ENCODE results near the gene NUDT1.

Gene NUDT1

DNA sequence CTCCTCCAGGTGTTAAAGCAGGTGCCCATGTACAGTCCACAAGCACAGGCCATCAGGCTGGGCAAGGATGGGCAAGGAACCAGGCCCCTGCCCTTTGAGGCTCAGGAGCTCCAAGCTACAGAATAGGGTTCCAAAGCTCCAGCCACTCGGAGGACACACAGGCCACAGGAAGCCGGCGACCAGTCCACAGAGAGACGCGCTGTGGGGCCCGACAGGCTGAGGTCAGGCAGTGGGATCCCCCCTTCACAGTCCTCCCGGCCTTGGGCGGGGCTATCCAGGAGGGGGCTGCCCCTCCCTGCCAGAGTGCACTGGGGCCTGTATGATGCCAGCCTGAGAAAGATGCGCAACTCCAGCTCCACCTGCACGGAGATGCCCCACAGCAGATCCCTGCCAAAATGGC is 43.3 kb upstream of the NUDT1 start:
- Histone ChIP-seq H3K27me3 (ENCODE audit: insufficient read depth, low read depth) (no peaks in the 10 kb centered on the region), H3K27ac (no peak overlapping the region), H2AFZ (ENCODE audit: low read depth) (no peak overlapping the region), H3K79me2 (ENCODE audit: insufficient read depth, low read depth) (no peaks in the 10 kb centered on the region), H3K4me2 (no peak overlapping the region), H3K4me3 (IDR thresholded peaks at IDR 0.05; ENCODE audit: insufficient read depth, low read depth, low read length) (no peak overlapping the region), H3K9ac (no peak overlapping the region), H4K20me1 (ENCODE audit: insufficient read depth) (no peaks in the 10 kb centered on the region), H3K4me1 (ENCODE audit: low read depth, poor library complexity, severe bottlenecking) (no peaks in the 10 kb centered on the region), H3K36me3 (ENCODE audit: insufficient read depth) (peaks cover 3% of the 10 kb centered on the region; the same call in 1 of the 2 replicates)
- TF ChIP-seq, protein P1, sequence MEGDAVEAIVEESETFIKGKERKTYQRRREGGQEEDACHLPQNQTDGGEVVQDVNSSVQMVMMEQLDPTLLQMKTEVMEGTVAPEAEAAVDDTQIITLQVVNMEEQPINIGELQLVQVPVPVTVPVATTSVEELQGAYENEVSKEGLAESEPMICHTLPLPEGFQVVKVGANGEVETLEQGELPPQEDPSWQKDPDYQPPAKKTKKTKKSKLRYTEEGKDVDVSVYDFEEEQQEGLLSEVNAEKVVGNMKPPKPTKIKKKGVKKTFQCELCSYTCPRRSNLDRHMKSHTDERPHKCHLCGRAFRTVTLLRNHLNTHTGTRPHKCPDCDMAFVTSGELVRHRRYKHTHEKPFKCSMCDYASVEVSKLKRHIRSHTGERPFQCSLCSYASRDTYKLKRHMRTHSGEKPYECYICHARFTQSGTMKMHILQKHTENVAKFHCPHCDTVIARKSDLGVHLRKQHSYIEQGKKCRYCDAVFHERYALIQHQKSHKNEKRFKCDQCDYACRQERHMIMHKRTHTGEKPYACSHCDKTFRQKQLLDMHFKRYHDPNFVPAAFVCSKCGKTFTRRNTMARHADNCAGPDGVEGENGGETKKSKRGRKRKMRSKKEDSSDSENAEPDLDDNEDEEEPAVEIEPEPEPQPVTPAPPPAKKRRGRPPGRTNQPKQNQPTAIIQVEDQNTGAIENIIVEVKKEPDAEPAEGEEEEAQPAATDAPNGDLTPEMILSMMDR (conservative IDR thresholded peaks at IDR 0.05; ENCODE audit: low read depth, low read length), result no peak

DNA sequence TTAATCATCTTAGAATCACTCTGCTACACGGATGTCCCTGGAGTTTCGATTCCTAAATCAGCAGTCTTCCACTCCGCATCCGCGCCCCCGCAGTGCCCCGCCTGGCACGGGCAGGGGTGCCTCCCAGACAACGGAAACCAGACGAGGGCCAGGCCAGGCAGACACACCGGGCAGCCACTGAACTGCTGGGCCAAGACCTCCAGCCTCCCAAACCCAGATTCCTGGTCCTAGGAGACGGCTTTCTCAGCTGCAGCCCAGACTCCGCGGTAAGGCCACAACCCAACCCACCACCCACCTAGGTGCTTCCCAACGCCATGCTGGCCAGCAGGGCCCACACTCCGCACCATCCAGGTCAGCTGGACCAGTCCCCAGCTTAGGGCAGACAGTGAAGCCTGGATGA is 42.5 kb upstream of the NUDT1 start:
- peaks cover 3% of the 10 kb centered on the region; the same call in 1 of the 2 replicates for H3K36me3 ChIP-seq (ENCODE audit: insufficient read depth)
- TF ChIP-seq, protein P1 (conservative IDR thresholded peaks at IDR 0.05; ENCODE audit: low read depth, low read length), result no peak
- no peaks in the 10 kb centered on the region for H3K4me1 ChIP-seq (ENCODE audit: low read depth, poor library complexity, severe bottlenecking)

DNA sequence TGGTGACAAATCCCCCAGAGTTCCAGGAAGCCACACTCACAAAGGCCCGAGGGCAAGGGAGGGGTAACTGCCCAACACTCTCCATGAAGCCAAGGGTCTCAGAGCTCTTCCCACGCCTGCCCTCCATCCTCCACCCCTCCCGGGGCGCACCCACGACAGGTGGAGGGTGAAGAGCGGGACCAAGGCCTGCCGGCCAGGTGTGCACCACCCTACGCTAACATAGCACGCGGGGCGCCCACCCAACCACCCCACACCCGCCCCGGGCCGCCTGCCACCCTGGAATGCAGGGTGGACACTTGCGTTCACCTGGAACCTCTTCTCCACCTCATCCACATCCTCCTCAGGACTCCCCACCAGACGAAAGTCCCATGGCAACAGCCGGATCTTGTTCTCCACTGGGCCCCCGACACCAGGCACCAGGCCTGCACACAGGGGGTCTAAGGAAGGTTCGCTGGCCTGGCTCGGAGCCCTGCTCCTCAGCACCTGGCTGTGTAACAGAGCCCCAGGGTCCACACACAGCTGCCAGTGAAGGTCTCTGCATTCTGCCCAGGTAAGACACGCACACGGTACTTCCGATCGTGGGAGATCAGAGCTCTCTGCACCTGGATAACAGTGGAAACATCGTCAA is 42.0 kb upstream of the NUDT1 start:
- no peak overlapping the region for H3K4me2 ChIP-seq
- H4K20me1 ChIP-seq (ENCODE audit: insufficient read depth), result no peaks in the 10 kb centered on the region
- H3K9ac ChIP-seq, result no peak overlapping the region
- H2AFZ ChIP-seq (ENCODE audit: low read depth), result no peak overlapping the region
- H3K27ac ChIP-seq, result no peak overlapping the region
- no peaks in the 10 kb centered on the region for H3K4me1 ChIP-seq (ENCODE audit: low read depth, poor library complexity, severe bottlenecking)
- peaks cover 3% of the 10 kb centered on the region; the same call in 1 of the 2 replicates for H3K36me3 ChIP-seq (ENCODE audit: insufficient read depth)
- H3K4me3 ChIP-seq (IDR thresholded peaks at IDR 0.05; ENCODE audit: insufficient read depth, low read depth, low read length), result no peak overlapping the region
- no peaks in the 10 kb centered on the region for H3K79me2 ChIP-seq (ENCODE audit: insufficient read depth, low read depth)
- TF ChIP-seq, protein P1 (conservative IDR thresholded peaks at IDR 0.05; ENCODE audit: low read depth, low read length), result no peak
- H3K27me3 ChIP-seq (ENCODE audit: insufficient read depth, low read depth), result no peaks in the 10 kb centered on the region

More for the DNA sequence above, 42.5 kb upstream of the NUDT1 start:
- Histone ChIP-seq H3K4me2 (no peak overlapping the region), H4K20me1 (ENCODE audit: insufficient read depth) (no peaks in the 10 kb centered on the region), H3K27ac (no peak overlapping the region), H3K27me3 (ENCODE audit: insufficient read depth, low read depth) (no peaks in the 10 kb centered on the region), H3K79me2 (ENCODE audit: insufficient read depth, low read depth) (no peaks in the 10 kb centered on the region), H2AFZ (ENCODE audit: low read depth) (no peak overlapping the region), H3K4me3 (IDR thresholded peaks at IDR 0.05; ENCODE audit: insufficient read depth, low read depth, low read length) (no peak overlapping the region), H3K9ac (no peak overlapping the region)

DNA sequence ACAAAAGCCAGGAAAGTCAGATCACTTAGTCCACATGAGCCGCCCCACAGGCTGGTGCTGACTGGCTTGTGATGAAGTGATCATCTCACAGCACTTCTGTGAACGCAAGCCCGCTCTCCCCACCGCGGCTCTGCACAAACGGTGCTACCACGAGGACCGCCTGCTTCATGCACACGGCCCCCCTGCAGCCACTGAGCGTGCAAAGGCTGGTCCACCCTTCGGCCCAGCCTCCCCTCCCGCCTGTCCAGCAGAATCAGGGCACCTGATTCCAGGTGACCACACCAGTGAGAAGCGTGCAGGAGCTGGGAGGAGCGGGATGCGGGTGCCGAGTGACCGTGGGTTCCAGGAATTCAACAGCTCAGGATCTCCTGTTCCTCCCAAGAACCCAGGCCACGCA is 41.4 kb upstream of the NUDT1 start:
- peaks cover 3% of the 10 kb centered on the region; the same call in 1 of the 2 replicates for H3K36me3 ChIP-seq (ENCODE audit: insufficient read depth)
- H3K27ac ChIP-seq, result no peak overlapping the region
- H4K20me1 ChIP-seq (ENCODE audit: insufficient read depth), result no peaks in the 10 kb centered on the region
- no peak overlapping the region for H3K4me3 ChIP-seq (IDR thresholded peaks at IDR 0.05; ENCODE audit: insufficient read depth, low read depth, low read length)
- H3K4me1 ChIP-seq (ENCODE audit: low read depth, poor library complexity, severe bottlenecking), result no peaks in the 10 kb centered on the region
- no peak overlapping the region for H3K4me2 ChIP-seq
- no peaks in the 10 kb centered on the region for H3K27me3 ChIP-seq (ENCODE audit: insufficient read depth, low read depth)
- H3K9ac ChIP-seq, result no peak overlapping the region
- TF ChIP-seq, protein P1 (conservative IDR thresholded peaks at IDR 0.05; ENCODE audit: low read depth, low read length), result no peak
- no peak overlapping the region for H2AFZ ChIP-seq (ENCODE audit: low read depth)
- no peaks in the 10 kb centered on the region for H3K79me2 ChIP-seq (ENCODE audit: insufficient read depth, low read depth)
